Measurements from ENCODE around the gene ABCC5. TPM values are rescaled to one million over a fixed set of nuclear protein-coding genes. Genes with fewer than 3 reads are reported as not detected.

Gene ABCC5
- total RNA-seq, 2 donors from 2014 or later: 9.1 to 22.4 TPM

DNA sequence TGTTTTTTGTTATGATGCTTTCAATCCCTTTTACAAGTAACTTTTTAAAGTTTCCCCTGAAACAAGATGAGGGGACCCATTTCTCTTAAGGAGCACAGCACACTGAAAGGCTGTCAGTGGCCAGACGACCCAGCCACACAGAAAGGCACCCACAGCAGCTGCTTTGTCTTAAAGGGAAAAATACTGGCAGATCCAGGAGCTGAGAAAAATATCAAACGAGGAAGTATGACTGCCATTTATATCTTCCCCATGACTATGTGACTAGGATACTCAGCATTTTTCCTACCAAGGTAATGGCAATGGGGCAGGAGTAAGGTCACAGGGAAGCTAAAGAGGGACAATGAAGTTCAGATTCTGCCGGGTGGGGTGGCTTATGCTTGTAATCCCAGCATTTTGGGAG, 15.9 kb downstream of the ABCC5 start:
- ATAC-seq (no peak), DNase-seq (ENCODE audit: low spot score in 2 of 2) (no peak)
- Mint-ChIP-seq H3K36me3 (peaks cover 0 to 6% of the 10 kb centered on the region in 2 donors), H3K9me3 (no peaks in the 10 kb centered on the region), H3K27ac (no peak overlapping the region)

DNA sequence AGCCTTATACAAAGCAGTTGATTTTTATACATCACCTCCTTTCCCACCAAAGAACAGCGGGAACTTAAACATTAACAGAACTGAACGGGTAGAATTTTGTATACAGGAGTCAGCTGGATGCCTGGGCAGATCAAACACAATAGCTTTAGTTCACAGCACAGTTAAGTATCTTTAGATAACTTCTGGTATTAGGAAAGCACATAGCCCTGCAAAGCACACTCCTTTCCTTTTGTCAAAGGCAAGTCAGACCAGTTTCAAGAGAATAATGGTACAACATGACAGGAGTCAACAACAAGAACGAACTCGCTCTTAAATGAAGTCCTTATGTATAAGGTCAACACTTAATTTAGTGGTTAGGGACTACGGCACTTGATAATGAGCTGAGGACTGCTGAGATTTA, 26.3 kb downstream of the ABCC5 start:
- H3K9me3 Mint-ChIP-seq: no peaks in the 10 kb centered on the region
- H3K36me3 Mint-ChIP-seq: peaks cover 0 to 5% of the 10 kb centered on the region in 2 donors
- no peak overlapping the region for H3K27ac Mint-ChIP-seq
- DNase-seq (ENCODE audit: low spot score in 2 of 2) (no peak), ATAC-seq (no peak)

DNA sequence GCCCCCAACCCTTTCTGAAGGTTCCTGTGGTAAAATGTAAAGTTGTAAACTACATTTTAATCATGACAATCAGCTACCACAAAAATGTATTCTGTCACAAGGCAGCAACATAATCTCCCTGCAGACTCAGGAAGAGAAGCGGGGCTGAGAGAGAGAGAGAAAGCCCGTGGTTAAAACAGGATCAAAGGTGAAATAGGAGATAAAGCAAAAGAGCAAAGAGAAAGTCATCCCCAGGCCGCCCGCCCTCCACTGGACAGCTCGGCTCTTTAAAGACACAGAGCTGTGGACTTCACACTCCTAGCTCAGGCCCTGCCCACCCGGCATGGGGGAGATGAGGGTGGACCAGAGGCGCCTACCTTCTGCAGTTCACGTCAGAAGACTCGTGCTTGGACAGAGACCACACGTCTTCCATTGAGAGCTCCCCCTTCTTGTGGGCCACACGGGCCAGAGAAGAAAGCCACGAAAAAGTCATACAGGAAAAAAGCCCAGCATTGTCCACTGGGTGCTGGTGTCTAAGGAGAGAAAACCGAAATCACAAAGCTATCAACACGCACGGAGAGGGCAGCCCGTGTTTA, 29.4 kb downstream of the ABCC5 start:
- no peak overlapping the region for H3K27ac Mint-ChIP-seq
- no peaks in the 10 kb centered on the region for H3K9me3 Mint-ChIP-seq
- no peak for ATAC-seq
- peaks cover 0 to 5% of the 10 kb centered on the region in 2 donors for H3K36me3 Mint-ChIP-seq
- no peak for DNase-seq (ENCODE audit: low spot score in 2 of 2)

DNA sequence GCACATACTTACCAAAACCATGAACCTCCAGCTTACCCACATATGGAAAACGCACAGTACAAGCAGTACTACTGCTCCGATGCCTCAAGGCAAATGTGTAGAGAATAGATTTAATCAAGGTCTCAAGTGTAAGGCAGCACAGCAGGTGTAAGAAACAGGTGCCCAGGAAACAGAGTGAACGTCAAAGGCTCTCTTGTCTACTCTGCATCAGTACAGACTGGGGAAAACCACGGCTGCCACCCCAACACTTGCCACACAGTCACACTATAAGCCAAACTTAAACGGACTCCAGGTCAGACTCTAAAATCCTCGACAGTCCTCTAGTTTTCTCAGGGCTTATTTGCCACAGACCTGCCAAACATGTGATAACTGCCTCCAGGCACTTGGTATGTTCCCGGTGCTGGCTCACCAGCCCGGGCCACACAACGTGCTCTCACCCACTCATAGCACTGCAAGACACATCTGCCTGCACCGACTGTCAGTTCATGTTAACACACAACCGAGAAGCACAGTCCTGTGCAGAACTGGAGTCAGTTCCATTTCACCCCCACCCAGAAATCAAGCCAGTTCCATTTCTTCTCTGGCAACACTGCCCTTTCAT, 30.6 kb downstream of the ABCC5 start:
- ATAC-seq: no peak
- H3K9me3 Mint-ChIP-seq: no peaks in the 10 kb centered on the region
- H3K36me3 Mint-ChIP-seq: peaks cover 0 to 5% of the 10 kb centered on the region in 2 donors
- DNase-seq (ENCODE audit: low spot score in 2 of 2): no peak
- peak overlapping the region in 1 of 2 donors; percentile 44 for H3K27ac Mint-ChIP-seq

DNA sequence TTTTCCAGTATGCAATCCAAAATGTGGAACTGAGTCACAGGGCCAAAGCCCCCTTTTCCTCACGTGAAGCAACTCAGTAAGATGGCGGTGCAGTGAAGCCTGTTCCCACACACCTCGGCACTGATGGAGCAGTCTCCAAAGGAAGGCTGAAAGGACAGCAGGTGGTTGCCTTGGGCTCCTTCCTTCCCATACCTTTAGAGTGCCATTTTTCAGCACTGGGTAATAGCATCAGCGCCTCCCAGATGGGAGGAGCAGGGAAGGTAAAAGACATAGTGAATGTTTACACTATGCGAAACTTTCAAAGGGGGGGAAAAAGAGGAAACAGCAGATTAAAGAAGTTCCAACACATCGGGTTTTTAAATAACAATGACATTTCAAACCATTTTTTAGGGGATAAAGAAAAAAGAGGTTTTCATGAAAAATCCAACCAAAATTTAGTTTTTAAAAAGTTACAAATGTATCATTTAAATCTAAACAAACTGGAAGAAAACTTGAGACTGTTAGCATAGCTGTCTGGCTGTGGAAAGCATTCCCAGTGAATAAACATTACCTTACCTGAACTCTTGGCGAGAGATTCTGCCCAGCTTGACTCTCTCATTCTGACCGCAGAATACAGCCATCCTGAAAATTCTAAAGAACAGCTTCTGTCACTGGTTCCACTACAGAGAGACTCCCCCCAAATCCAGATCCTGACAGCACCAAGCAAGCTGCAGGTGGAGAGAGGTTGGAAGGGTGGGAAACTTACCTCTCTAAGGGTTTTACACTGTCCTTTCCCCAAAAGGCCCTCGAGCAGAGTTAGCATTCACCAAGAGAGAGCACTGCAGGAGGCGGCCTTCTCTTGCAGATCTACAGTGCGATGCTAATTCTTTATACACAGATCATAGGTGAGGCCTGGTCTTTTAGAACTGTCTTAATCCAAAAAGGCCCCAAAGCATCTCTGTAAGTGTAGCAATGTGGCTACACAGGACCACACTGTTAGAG, 32.6 kb downstream of the ABCC5 start:
- DNase-seq (ENCODE audit: low spot score in 2 of 2) (no peak), ATAC-seq (no peak)
- H3K27ac Mint-ChIP-seq: no peak overlapping the region
- H3K36me3 Mint-ChIP-seq: peaks cover 0 to 5% of the 10 kb centered on the region in 2 donors
- H3K9me3 Mint-ChIP-seq: no peaks in the 10 kb centered on the region

DNA sequence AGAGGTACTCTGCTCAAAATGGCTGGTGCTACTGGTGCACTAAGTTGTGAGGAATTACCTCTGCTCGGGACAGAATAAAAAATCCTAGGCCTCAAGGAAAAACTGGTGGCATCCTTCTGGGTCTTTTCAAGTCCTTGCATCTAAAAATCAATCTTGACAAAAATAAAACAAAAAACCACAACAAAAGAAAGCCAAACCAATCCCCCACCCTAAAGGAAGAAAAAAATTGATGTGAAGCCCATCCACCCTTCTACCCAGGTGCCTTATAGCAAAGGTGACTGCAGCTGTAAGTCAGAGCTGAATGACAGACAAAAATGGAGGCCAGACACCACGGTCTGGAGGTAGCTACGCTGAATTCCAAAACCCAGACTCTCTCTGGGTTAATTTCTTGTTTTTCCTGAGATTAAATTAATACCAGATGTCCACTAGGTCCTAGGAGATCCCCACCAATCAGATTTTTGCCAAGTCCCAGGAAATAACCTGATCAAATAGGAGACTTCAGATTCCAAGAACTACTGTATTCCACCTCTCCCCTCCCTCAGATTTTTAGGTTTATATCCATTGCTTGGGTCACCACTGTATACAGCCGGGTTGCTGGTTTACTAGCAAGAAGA, 33.5 kb downstream of the ABCC5 start:
- no peak overlapping the region for H3K27ac Mint-ChIP-seq
- no peaks in the 10 kb centered on the region for H3K9me3 Mint-ChIP-seq
- ATAC-seq: no peak
- H3K36me3 Mint-ChIP-seq: peaks cover 0 to 5% of the 10 kb centered on the region in 2 donors
- DNase-seq (ENCODE audit: low spot score in 2 of 2): no peak

DNA sequence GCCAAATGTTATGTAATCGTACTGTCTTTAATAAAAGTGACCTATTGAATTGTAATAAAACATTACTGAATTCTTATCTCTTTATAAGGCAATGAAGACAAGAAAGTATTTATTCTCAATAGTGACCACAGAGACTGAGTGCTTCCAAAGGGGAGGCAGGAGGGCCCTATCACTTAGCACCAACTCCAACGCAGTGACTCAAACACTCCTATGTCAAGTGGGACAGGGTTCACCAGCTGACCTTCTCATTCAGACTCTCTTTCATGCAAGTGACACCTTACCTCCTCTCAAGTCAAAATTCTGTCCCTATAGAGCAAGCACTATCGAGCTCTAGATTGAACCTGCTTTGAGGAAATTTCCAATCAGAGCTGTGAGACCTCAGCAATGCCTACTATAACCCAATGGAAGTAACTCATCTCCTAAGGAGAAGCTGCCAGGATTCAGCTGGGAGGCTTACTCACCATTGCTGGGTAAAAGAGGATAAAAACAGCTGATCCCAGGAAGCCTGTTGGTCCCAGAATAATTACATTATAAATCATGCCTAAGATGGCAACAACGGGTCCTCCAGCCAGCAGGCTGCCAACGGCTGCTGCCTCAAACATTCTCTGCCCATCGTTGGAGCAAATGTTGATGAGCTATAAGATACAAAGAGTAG, 35.6 kb downstream of the ABCC5 start:
- Mint-ChIP-seq H3K9me3 (no peaks in the 10 kb centered on the region), H3K36me3 (peaks cover 0 to 1% of the 10 kb centered on the region in 2 donors), H3K27ac (no peak overlapping the region)
- ATAC-seq: no peak
- no peak for DNase-seq (ENCODE audit: low spot score in 2 of 2)

DNA sequence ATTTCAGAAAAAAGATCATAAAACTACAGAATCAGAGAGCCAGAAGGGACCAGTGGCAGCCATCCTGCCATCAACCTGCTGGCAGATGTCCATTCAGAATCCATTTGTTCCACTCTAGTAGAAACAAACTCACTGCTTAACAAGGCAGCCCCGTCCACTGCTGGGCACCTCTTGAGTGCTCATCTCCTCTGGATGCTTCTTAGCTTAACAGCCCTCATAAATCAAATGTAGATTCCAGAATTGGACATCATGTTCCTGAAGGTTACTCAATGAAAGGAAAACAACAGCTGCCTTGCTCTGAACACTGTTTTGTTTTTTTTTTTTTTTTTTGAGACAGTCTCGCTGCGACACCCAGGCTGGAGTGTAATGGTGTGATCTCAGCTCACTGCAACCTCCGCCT, 37.3 kb downstream of the ABCC5 start:
- H3K27ac Mint-ChIP-seq: no peak overlapping the region
- H3K36me3 Mint-ChIP-seq: no peaks in the 10 kb centered on the region
- no peak for DNase-seq (ENCODE audit: low spot score in 2 of 2)
- H3K9me3 Mint-ChIP-seq: no peaks in the 10 kb centered on the region
- no peak for ATAC-seq

DNA sequence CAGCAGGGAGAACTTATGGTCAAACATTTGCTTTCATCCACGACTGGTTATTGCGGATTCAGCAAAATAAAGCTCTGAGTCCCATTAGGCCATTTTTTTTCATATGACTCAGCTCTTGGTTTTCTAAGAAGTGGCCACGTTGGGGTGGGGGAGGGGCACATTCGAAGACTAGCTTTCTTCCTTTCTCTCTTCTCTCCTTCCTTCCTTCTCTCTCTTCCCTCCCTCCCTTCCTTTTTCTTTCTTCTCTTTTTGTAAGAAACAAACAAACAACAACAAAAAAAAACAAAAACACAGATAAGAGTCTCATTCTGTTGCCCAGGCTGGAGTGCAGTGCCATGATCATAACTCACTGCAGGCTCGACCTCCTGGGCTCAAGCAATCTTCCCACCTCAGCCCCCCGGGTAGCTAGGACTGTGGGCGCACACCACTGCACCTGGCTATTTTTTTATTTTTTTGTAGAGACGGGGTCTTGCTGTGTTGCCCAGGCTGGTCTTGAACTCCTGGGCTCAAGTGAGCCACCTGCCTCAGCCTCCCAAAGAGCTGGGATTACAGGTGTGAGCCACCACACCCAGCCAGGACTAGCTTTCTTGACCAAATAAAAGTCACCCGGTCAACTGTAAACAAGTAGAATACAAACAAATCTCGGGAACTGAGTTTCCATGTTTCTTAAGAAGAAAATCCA, 41.6 kb downstream of the ABCC5 start:
- DNase-seq (ENCODE audit: low spot score in 2 of 2) (no peak), ATAC-seq (no peak)
- Mint-ChIP-seq H3K27ac (peak overlapping the region in 1 of 2 donors; percentile 75), H3K36me3 (no peaks in the 10 kb centered on the region), H3K9me3 (no peaks in the 10 kb centered on the region)

DNA sequence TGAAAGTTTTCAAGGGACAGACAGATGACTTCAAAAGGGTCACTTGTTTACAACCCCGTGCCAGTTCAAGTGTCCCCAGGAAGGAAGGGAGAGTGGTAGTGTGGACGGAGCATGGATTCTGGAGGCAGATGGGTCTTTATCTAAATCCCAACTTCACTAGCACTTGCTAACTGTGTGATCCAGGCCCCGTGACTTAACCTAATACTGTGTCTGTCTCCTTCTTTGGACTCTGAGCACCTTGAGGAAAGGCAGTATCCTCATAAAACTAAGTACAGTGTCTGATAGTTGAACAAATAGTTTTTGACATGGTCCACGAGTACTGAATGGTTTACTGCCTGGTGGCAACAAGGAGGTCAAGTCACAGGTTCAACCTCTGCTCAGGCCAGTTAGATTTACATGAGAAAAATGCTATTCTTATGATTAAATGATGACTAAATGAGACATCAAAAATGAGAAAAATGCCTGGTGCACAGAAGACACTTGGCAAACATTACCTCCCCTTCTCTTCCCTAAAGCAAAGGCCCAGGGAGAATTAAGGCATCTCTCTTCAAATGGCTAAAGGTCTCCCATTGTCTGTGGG, 48.9 kb downstream of the ABCC5 start:
- Mint-ChIP-seq H3K36me3 (no peaks in the 10 kb centered on the region), H3K9me3 (no peaks in the 10 kb centered on the region), H3K27ac (no peak overlapping the region)
- ATAC-seq (no peak), DNase-seq (ENCODE audit: low spot score in 2 of 2) (no peak)

DNA sequence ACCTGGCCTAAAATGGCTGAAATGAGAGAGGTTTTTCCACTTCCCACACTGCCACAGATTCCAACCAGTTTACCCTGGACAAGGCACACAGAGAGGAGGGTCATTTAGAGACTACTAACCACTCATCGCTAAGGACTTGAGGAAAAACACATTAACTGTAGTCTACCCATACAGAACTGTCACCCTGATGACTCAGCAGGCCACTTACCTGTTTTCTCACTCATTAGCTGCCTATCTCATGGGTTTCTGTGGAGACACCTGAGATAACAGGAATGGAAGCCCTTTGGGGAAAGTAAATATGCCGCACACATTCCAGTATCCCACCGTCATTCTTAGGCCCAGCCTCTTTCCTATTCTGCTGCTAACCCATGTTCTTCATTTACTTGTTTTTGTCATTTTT, 50.0 kb downstream of the ABCC5 start:
- DNase-seq (ENCODE audit: low spot score in 2 of 2) (no peak), ATAC-seq (no peak)
- Mint-ChIP-seq H3K36me3 (no peaks in the 10 kb centered on the region), H3K27ac (no peak overlapping the region), H3K9me3 (no peaks in the 10 kb centered on the region)

DNA sequence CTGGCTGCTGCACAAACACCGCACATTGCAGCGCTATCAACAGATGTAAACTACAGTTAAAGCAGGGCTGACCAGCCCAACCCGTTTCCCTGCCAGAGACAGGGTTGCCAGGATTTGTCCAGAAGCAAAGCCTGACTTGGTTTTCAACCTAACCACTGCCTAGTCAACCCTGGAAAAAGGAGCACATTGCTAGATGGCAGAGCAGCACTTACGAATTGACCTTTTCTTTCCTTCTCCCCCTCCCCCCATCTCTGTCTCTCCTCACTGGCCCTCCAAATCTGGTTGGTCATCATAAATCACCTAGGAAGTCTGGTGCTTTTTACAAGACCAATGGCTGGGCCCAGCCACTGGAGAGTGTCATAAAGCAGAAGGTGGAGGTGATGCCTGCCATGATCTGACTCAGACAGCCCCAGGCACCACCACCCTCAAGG, 51.3 kb downstream of the ABCC5 start:
- DNase-seq (ENCODE audit: low spot score in 2 of 2): no peak
- no peak overlapping the region for H3K27ac Mint-ChIP-seq
- H3K9me3 Mint-ChIP-seq: no peaks in the 10 kb centered on the region
- no peak for ATAC-seq
- no peaks in the 10 kb centered on the region for H3K36me3 Mint-ChIP-seq

DNA sequence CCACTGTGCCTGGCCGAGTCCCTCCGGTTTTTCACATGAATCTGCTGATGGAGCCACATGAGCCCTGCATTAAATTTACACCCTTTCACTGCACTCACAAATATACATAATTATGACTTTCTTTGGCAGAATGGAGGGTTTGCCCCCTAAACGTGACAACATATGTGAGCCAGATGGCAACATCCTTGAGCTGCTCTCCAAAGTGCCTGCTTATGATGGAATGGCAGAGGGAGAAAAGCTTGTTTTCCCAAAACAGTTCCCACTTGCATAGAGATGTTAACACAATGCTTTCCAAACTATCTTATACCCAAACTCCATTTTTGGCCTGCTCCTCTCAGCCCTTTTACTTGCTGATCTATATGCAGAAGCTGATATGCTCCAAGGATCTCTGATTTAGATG, 54.9 kb downstream of the ABCC5 start:
- H3K27ac Mint-ChIP-seq: no peak overlapping the region
- ATAC-seq (no peak), DNase-seq (ENCODE audit: low spot score in 2 of 2) (no peak)
- no peaks in the 10 kb centered on the region for H3K9me3 Mint-ChIP-seq
- no peaks in the 10 kb centered on the region for H3K36me3 Mint-ChIP-seq

DNA sequence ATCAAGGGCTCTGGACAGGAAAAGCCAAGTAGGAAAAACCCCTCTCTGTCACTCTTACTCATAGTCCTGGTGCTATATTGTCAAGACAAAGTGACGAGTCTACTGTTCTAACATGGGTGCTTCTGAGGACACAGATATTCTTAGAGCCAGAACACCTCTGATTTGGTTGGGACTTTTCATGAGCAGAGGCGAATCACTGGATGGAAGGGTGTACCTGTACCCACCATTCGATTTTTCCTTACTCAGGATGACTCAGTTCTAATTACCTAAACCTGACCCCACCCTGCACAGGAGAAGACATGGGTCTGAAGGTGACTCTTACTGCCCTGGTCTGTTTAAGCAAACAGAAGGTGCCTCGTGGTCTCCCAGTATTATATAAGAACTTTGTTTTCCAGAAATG, 58.5 kb downstream of the ABCC5 start:
- H3K9me3 Mint-ChIP-seq: no peaks in the 10 kb centered on the region
- ATAC-seq: peak; percentile 28 to 37
- DNase-seq (ENCODE audit: low spot score in 2 of 2): no peak
- peak overlapping the region; percentile 38 to 62 for H3K27ac Mint-ChIP-seq
- H3K36me3 Mint-ChIP-seq: no peaks in the 10 kb centered on the region

DNA sequence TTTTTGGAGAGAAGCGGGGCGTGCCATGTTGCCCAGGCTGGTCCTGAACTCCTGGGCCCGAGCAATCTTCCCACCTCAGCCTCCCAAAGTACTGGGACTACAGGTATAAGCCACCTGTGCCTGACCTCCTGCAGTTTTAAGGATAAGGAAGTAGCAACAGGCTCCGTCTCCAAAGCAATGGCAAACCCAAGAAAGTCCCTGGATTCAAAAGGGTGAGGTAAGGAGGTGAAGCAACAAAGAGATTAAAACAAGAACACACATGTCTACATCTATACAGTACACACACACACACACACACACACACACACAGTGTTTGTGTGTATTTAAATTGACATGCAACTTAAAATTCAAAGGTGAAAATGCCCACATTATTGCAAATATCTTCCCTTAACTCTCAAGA, 58.9 kb downstream of the ABCC5 start:
- DNase-seq (ENCODE audit: low spot score in 2 of 2) (no peak), ATAC-seq (no peak)
- H3K36me3 Mint-ChIP-seq: no peaks in the 10 kb centered on the region
- no peaks in the 10 kb centered on the region for H3K9me3 Mint-ChIP-seq
- H3K27ac Mint-ChIP-seq: peak overlapping the region; percentile 38 to 62

DNA sequence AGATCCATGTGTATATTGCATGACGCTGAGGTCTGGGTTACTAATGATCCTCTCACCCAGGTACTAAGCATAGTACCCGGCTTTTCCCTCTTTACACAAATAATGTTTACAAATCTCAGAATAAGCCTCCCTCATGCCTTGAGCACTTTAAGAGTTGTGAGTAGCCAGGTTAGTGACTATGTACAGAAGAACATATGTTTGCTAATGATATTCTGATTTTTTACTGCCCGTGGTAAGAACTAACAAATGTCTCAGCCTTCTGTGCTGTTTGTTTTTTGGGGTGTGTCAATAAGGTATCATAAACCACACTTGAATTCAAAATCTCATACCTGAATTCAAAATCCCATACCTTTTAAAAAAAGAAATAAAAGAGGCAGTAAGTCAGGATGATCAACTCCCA, 59.5 kb downstream of the ABCC5 start:
- Mint-ChIP-seq H3K27ac (no peak overlapping the region), H3K9me3 (no peaks in the 10 kb centered on the region), H3K36me3 (no peaks in the 10 kb centered on the region)
- DNase-seq (ENCODE audit: low spot score in 2 of 2) (no peak), ATAC-seq (no peak)

Data from activated naive CD4-positive, alpha-beta T cell treated with anti-CD3 and anti-CD28 coated beads, Interleukin-2, amount 50 U/mL, for 72 hours (primary cell).